Astrocyte of the spinal cord (primary cell): ENCODE results near the gene RTN4.
"Not testable (repeated sequence)": the region's sequence is repeated elsewhere in the genome, so short reads cannot be mapped to it uniquely, and the experiment has no call there.

Source experiments
- DNase-seq: peaks from one replicate; pipeline ENCODE4 v3.0.0; 2011; ENCODE audit warnings: low read depth, low spot score
- H3K4me3 ChIP-seq: 2 replicates; pipeline ENCODE4 v1.5.1; 2011; ENCODE audit warnings: low read depth, mild to moderate bottlenecking, low read length, moderate library complexity
- in situ Hi-C: cut with HindIII; loops from 2 replicates; pipeline ENCODE4 v1.10.0; 2017; ENCODE audit warnings: low sequenced_read_pairs
- TF ChIP-seq, protein P1 (sequence below): IDR thresholded peaks from 2 replicates; pipeline ENCODE4 v1.5.1; 2012; ENCODE audit warnings: low read depth, mild to moderate bottlenecking, low read length, inconsistent platforms

The RTN4 gene

DNA sequence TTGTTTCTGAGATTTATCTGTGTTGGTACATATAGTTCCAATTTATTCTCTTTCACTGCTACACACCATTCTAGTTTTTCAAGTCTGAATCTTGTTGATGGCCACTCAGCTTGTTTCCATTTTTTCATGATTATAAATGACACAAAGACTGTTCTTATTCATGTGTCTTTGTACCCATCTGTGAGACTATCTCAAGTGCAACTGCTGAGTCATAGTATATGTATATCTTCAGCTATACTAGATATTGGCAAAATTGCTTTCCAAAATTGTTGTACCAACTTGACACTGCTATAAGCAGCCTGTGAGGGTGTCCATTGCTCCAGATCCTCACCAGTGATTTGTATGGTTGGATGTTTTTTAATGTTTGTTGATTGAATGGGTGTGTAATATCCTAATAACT, 37.2 kb upstream of the RTN4 start:
- no peak for DNase-seq
- H3K4me3 ChIP-seq: no peak overlapping the region
- TF ChIP-seq, protein P1, sequence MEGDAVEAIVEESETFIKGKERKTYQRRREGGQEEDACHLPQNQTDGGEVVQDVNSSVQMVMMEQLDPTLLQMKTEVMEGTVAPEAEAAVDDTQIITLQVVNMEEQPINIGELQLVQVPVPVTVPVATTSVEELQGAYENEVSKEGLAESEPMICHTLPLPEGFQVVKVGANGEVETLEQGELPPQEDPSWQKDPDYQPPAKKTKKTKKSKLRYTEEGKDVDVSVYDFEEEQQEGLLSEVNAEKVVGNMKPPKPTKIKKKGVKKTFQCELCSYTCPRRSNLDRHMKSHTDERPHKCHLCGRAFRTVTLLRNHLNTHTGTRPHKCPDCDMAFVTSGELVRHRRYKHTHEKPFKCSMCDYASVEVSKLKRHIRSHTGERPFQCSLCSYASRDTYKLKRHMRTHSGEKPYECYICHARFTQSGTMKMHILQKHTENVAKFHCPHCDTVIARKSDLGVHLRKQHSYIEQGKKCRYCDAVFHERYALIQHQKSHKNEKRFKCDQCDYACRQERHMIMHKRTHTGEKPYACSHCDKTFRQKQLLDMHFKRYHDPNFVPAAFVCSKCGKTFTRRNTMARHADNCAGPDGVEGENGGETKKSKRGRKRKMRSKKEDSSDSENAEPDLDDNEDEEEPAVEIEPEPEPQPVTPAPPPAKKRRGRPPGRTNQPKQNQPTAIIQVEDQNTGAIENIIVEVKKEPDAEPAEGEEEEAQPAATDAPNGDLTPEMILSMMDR: no peak
- in situ Hi-C loops: no loop called here

DNA sequence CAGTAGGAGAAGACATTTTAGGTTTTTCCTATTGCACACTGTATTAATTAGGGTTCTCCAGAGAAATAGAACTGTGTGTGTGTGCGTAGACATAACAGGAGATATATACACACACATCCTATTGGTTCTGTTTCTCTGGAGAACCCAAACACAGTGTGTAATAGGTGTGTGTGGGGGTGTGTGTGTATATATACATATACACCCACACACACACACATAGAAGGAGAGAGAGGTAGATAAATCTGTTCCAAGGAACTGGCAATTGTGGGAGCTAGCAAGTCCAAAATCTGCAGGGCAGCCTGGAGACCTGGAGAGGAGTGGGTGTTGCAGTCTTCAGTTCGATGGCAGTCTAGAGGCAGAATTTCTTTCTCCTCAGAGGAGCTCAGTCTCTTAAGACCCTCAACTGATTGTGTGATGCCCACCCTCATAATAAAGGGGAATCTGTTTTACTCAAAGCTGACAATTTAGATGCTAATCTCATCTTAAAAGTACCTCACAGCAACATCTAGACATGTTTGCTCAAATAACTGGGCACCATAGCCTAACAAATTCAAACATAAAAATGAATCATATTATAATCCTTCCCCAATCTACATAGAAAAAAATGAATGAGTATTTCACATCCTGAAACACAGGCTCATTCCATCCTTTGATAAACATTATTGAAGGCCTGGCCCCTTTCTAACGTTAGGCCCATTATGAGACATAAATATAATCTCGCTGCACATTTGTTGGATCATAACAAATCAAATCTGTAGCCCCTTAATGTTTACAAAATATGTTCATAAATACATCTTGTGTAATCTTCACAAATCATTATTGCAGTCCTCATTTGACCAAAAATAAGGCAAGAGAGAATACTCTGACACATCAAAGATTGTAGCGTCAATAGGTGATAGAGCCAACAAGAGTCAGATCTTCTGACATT, 35.1 kb upstream of the RTN4 start:
- no peak for DNase-seq
- in situ Hi-C loops: no loop called here
- TF ChIP-seq, protein P1: no peak
- H3K4me3 ChIP-seq: no peak overlapping the region

DNA sequence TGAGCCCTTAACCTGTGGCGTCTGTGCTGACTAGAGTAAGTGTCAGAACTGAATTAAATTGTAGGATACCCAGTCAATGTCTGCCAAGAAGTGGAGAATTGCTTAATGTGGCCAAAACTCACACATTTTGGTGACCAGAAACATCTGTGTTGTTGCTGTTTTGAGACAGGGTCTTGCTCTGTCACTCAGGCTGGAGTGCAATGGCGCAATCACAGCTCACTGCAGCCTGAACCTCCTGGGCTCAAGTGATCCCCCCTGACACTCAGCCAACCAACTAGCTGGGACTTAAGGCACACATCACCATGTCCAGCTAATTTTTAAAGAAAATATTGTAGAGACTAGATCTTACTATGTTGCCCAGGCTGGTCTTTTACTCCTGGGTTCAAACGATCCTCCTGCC, 34.4 kb upstream of the RTN4 start:
- H3K4me3 ChIP-seq: no peak overlapping the region
- no peak for DNase-seq
- in situ Hi-C loops: no loop called here
- TF ChIP-seq, protein P1: no peak

DNA sequence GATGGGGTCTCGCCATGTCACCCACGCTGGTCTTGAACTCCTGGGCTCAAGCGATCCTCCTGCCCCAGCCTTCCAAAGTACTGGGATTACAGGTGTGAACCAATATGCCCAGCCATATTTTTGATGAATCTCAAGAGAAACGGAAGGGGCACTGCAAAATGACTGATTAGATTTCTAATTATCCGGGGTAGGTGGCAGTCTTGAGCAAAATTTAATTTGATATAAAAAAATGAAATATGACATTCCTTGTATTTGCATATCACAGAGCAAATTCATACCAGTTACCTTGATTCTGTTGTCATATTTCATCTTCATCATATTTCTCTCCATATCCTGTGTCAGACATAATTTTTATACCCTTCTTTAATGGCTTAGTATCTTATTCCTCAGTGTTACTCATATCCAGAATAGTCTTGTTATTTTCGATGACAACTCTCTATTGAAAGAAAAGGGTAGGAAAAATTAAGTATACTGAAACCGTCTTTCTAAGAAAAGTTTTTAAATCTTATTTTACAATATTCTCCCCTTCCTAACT, 30.0 kb upstream of the RTN4 start:
- DNase-seq: no peak
- no peak overlapping the region for H3K4me3 ChIP-seq
- TF ChIP-seq, protein P1: no peak
- in situ Hi-C loops: no loop called here

DNA sequence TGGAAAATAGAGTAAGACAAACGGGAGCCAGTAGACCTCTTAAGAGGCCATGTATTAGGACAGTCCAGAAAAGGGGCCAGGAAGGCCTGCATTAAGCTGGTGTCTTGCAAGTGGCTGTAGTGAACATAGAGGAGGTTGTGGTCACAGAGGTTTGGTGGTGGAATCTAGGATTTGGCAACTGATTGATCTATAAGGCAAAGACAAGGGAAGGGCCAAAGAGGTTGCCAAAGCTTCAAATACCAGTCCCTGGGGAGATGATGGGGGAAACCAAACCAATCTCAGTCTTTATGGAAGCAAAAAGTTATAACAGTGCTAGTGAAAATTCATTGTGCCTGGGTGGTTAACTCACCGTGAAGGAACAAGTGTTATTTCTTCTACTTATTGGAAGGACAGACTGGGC, 28.7 kb upstream of the RTN4 start:
- DNase-seq: no peak
- in situ Hi-C loops: no loop called here
- TF ChIP-seq, protein P1: no peak
- no peak overlapping the region for H3K4me3 ChIP-seq

DNA sequence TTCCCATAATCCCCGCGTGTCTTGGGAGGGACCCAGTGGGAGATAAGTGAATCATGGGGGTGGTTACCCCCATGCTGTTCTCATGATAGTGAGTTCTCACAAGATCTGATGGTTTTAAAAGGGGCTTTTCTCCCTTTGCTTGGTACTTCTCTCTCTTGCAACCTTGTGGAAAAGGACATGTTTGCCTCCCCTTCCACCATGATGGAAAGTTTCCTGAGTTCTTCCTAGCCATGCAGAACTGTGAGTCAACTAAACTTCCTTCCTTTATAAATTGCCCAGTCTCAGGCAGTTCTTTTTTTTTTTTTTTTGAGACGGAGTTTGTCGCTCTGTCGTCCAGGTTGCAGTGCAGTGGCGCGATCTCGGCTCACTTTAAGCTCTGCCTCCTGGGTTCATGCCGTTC, 26.5 kb upstream of the RTN4 start:
- DNase-seq: no peak
- in situ Hi-C loops: no loop called here
- no peak overlapping the region for H3K4me3 ChIP-seq
- TF ChIP-seq, protein P1: no peak

DNA sequence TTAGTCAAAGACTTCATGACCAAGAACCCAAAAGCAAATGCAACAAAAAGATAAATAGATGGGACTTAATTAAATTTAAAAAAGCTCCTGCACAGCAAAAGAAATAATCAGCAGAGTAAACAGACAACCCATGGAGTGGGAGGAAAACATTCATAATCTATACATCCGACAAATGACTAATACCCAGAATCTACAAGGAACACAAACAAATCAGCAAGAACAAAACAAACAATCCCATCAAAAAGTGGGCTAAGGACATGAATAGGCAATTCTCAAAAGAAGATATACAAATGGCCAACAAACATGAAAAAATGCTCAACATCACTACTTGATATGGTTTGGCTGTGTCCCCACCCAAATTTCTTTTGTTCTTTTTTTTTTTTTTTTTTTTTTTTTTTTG, 25.8 kb upstream of the RTN4 start:
- DNase-seq, H3K4me3 ChIP-seq, in situ Hi-C loops: not testable (repeated sequence)
